Pulmonary artery endothelial cell (primary cell): Measurements from ENCODE around the gene SMIM28. TPM values are rescaled to one million over a fixed set of nuclear protein-coding genes. Genes with fewer than 3 reads are reported as not detected.
"Not testable (repeated sequence)": the region's sequence is repeated elsewhere in the genome, so short reads cannot be mapped to it uniquely, and the experiment has no call there.

Source experiments
- DNase-seq: peaks from one replicate; pipeline ENCODE4 v3.0.0-alpha.2; 2011; ENCODE audit warnings: low read depth, low spot score
- total RNA-seq: library from RNA; depleted of rRNA; stranded (reverse); fragments of >200 nt; gene quantifications from 2 replicates; pipeline ENCODE4 v1.2.3, GENCODE V29; 2014

The SMIM28 gene
- total RNA-seq, result not detected in 2 replicates

- DNase-seq, result no peak
Observed at GRCh38 chr6:138377844-138378243, at the start of gene SMIM28. Gene SMIM28 (plus strand): TSS chr6:138377905. CDS start chr6:138378073, 168 bp downstream.

- DNase-seq, result no peak
Observed at GRCh38 chr6:138328210-138328609, 49.5 kb upstream of the SMIM28 start.

GRCh38 chr6:138330763-138331162 is 46.9 kb upstream of the SMIM28 start:
- DNase-seq, result no peak

- no peak for DNase-seq
Observed at GRCh38 chr6:138331444-138331843, 46.3 kb upstream of the SMIM28 start.

GRCh38 chr6:138331984-138332383 is 45.7 kb upstream of the SMIM28 start:
- DNase-seq, result no peak

GRCh38 chr6:138334000-138334399 is 43.7 kb upstream of the SMIM28 start:
- DNase-seq, result no peak

- DNase-seq, result no peak
Observed at GRCh38 chr6:138334963-138335362, 42.7 kb upstream of the SMIM28 start.

GRCh38 chr6:138336221-138336620 is 41.5 kb upstream of the SMIM28 start:
- DNase-seq, result no peak

GRCh38 chr6:138337076-138337475 is 40.6 kb upstream of the SMIM28 start:
- DNase-seq, result no peak

- no peak for DNase-seq
Observed at GRCh38 chr6:138339024-138339423, 38.7 kb upstream of the SMIM28 start.

GRCh38 chr6:138341176-138341575 is 36.5 kb upstream of the SMIM28 start:
- DNase-seq, result no peak

GRCh38 chr6:138343112-138343511 is 34.6 kb upstream of the SMIM28 start:
- DNase-seq, result no peak

GRCh38 chr6:138345565-138346285 is 32.0 kb upstream of the SMIM28 start:
- DNase-seq, result no peak

GRCh38 chr6:138346302-138347195 is 31.2 kb upstream of the SMIM28 start:
- DNase-seq, result peak; percentile 29

GRCh38 chr6:138347864-138348263 is 29.8 kb upstream of the SMIM28 start:
- no peak for DNase-seq

- no peak for DNase-seq
Observed at GRCh38 chr6:138349891-138350290, 27.8 kb upstream of the SMIM28 start.

GRCh38 chr6:138357928-138358327 is 19.8 kb upstream of the SMIM28 start:
- no peak for DNase-seq

GRCh38 chr6:138368684-138369083 is 9.0 kb upstream of the SMIM28 start:
- DNase-seq, result not testable (repeated sequence)

- no peak for DNase-seq
Observed at GRCh38 chr6:138370631-138371451, 6.9 kb upstream of the SMIM28 start.

GRCh38 chr6:138371452-138371711 is 6.3 kb upstream of the SMIM28 start:
- DNase-seq, result no peak

- DNase-seq, result peak; percentile 52
Observed at GRCh38 chr6:138371720-138372119, 6.0 kb upstream of the SMIM28 start.
